GM10266 (cell line): ENCODE measurements around the gene NRP1.

ENCODE experiments used
- DNase-seq: peaks from one replicate; pipeline ENCODE4 v3.0.0; 2012; ENCODE audit errors: extremely low spot score
- TF ChIP-seq, protein P1 (sequence below): IDR thresholded peaks from 2 replicates; pipeline ENCODE4 v1.5.1; 2012; ENCODE audit warnings: mild to moderate bottlenecking, low read depth; ENCODE audit not compliant: control insufficient read depth, insufficient read depth; ENCODE audit errors: missing control alignments

The NRP1 gene

GRCh38 chr10:33249659-33250345 lies 84.7 kb downstream of the NRP1 start:
- TF ChIP-seq, protein P1, sequence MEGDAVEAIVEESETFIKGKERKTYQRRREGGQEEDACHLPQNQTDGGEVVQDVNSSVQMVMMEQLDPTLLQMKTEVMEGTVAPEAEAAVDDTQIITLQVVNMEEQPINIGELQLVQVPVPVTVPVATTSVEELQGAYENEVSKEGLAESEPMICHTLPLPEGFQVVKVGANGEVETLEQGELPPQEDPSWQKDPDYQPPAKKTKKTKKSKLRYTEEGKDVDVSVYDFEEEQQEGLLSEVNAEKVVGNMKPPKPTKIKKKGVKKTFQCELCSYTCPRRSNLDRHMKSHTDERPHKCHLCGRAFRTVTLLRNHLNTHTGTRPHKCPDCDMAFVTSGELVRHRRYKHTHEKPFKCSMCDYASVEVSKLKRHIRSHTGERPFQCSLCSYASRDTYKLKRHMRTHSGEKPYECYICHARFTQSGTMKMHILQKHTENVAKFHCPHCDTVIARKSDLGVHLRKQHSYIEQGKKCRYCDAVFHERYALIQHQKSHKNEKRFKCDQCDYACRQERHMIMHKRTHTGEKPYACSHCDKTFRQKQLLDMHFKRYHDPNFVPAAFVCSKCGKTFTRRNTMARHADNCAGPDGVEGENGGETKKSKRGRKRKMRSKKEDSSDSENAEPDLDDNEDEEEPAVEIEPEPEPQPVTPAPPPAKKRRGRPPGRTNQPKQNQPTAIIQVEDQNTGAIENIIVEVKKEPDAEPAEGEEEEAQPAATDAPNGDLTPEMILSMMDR: no peak
- DNase-seq: no peak

DNA sequence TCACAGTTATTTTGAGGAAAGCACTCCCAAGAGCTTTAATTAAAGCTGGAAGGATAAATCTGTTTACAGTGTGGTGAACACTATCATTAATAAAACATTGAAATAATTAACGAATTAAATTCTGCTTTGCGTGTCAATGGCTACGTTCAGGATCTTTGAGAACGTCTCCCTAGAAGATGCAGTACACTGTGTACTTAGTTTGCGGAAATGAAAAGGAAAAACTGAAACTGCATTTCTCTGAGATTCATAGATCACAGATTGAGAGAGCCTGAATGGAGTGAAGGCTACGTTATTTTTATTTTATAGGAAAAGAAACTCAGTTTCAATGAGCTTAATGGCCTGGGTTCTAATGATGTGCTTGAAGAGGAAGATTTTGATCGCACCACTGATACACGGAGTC lies 85.3 kb downstream of the NRP1 start:
- DNase-seq: no peak
- TF ChIP-seq, protein P1: no peak

- no peak for DNase-seq
These were observed 85.8 kb downstream of the NRP1 start for GRCh38 chr10:33248638-33249037.

DNA sequence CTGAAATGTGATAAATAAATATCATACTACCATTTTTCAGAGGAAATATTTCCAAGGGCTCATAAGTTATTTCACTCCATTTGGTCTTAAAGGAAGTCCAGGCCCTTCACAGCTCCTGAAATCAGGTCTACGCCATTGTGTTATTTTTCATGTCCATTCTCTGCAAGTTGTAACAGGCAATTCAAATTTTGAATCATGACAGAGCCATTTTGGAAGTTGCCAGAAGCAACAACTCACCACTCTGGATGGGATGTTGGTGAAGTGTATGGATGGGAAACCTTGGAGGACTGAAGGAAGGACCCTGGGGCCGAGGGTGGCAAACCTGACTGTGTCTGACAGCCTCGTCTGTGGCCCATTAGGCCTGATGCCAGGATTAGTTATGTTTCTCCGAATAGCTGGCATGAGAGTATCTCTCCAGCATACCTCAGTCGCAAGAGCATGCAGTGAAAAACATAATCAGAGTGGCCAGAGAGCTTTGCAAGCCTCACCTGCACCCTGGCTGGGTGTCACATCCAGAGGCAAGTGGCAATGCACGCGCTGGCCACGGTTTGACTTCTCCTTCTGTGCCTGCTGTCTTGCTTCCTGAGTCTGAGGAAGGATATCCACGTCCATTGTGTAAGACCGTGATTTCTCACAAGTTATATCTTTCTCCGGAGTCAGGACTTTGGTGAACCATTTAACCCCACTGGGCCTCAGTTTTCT lies 87.1 kb downstream of the NRP1 start:
- no peak for DNase-seq

More at GRCh38 chr10:33248638-33249037, 85.8 kb downstream of the NRP1 start:
- TF ChIP-seq, protein P1: no peak

DNA sequence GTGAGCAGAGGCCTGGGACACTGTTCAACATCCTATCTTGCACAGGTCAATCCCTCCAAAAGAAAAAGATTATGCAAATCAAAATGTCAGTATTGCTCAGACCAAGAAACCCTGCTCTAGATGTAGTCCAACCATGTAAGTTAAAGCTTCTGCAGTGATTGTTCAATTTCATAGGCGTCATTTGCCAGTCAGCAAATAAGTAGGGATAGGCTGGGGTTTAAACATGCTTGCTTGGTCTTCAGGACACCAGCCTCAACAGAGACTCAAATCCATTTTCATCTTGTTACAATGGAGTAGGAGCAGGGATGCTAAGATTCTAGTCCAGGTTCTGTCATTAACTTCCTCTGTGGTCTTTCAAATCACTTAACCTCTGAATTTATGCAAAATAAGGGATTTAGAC lies 89.1 kb downstream of the NRP1 start:
- TF ChIP-seq, protein P1: no peak
- DNase-seq: no peak

More for the DNA sequence above, 87.1 kb downstream of the NRP1 start:
- TF ChIP-seq, protein P1: no peak

- TF ChIP-seq, protein P1: no peak
- no peak for DNase-seq
These were observed 90.0 kb downstream of the NRP1 start for GRCh38 chr10:33244354-33244967.

DNA sequence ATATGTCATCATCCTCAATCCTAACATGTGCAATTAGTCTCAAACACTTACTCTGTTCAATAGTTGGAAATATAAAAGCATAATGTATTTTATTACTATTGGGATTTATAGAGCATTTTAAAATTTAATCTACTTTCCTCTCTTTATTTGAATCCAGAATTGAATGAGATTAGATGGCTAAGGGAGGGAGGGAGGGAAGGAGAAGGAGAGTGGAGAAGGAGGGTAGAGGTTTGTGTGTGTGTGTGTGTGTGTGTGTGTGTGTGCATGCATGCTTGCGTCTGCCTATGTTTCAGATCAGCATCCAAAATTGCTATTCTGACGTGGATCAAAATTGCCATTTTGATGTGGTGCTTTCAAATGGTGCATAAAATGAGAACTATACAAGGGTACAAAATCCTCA lies 90.8 kb downstream of the NRP1 start:
- DNase-seq: no peak
- TF ChIP-seq, protein P1: no peak
